Stimulated activated CD8-positive, alpha-beta memory T cell treated with anti-CD3 and anti-CD28 coated beads, Interleukin-12 subunit alpha, Interleukin-12 subunit beta, amount 100 ng/mL, for 4 hours (primary cell): Measurements from ENCODE around the gene MAFG.
"Not testable (repeated sequence)": the region's sequence is repeated elsewhere in the genome, so short reads cannot be mapped to it uniquely, and the experiment has no call there.

Experiments
- DNase-seq: peaks from one replicate; pipeline ENCODE4 v3.0.0-alpha.2; 2020; ENCODE audit warnings: low read depth

The MAFG gene

GRCh38 chr17:81958633-81959342, 31.3 kb upstream of the MAFG start:
- DNase-seq, result no peak

- DNase-seq, result no peak
Observed at GRCh38 chr17:81957691-81958432, 30.3 kb upstream of the MAFG start.

- no peak for DNase-seq
Observed at GRCh38 chr17:81956607-81957589, 29.4 kb upstream of the MAFG start.

- no peak for DNase-seq
Observed at GRCh38 chr17:81955756-81956544, 28.4 kb upstream of the MAFG start.

- no peak for DNase-seq
Observed at GRCh38 chr17:81955058-81955681, 27.6 kb upstream of the MAFG start.

- no peak for DNase-seq
Observed at GRCh38 chr17:81954131-81955057, 26.9 kb upstream of the MAFG start.

- not testable (repeated sequence) for DNase-seq
Observed at GRCh38 chr17:81953443-81953842, 25.9 kb upstream of the MAFG start.

GRCh38 chr17:81952792-81953228, 25.3 kb upstream of the MAFG start:
- no peak for DNase-seq

- DNase-seq, result no peak
Observed at GRCh38 chr17:81951785-81952684, 24.5 kb upstream of the MAFG start.

- DNase-seq, result no peak
Observed at GRCh38 chr17:81950501-81950900, 23.0 kb upstream of the MAFG start.

- no peak for DNase-seq
Observed at GRCh38 chr17:81948635-81949378, 21.3 kb upstream of the MAFG start.

- no peak for DNase-seq
Observed at GRCh38 chr17:81947189-81947588, 19.7 kb upstream of the MAFG start, which contains the start of gene MYADML2. Gene MYADML2 (minus strand): TSS chr17:81947233. CDS start chr17:81941741, 5,492 bp downstream.

GRCh38 chr17:81944858-81945257, 17.3 kb upstream of the MAFG start:
- no peak for DNase-seq

GRCh38 chr17:81942167-81942553, 14.6 kb upstream of the MAFG start:
- DNase-seq, result no peak

- no peak for DNase-seq
Observed at GRCh38 chr17:81941484-81942166, 14.1 kb upstream of the MAFG start.

- DNase-seq, result no peak
Observed at GRCh38 chr17:81940538-81941483, 13.3 kb upstream of the MAFG start.
